Transverse colon (tissue), 4 donors: ENCODE data around the gene UBA6. TPM values are rescaled to one million over a fixed set of nuclear protein-coding genes. Genes with fewer than 3 reads are reported as not detected.

Source experiments
- DNase-seq: peaks from one replicate; pipeline ENCODE4 v3.0.0-alpha.2; 2019
- H3K27ac ChIP-seq, 4 donors: fragments of 200-600 bp; sonication (generic); 2 replicates each; pipeline ENCODE4 v1.5.1; 2016 to 2018; ENCODE audit warnings: inconsistent platforms in 4 of 4
- H3K27me3 ChIP-seq: fragments of 200-600 bp; sonication (generic); 2 replicates; pipeline ENCODE4 v1.5.1; 2017; ENCODE audit warnings: inconsistent platforms
- H3K36me3 ChIP-seq, 4 donors: fragments of 200-600 bp; sonication (generic); 2 replicates each; pipeline ENCODE4 v1.5.1; 2017 to 2019; ENCODE audit warnings: inconsistent platforms in 4 of 4
- H3K4me1 ChIP-seq, 4 donors: fragments of 200-600 bp; sonication (generic); 2 replicates each; pipeline ENCODE4 v1.5.1; 2017 to 2020; ENCODE audit warnings: inconsistent platforms in 4 of 4
- H3K4me3 ChIP-seq, 4 donors: fragments of 200-600 bp; sonication (generic); 1 replicate in 1 of 4; 2 replicates in 3 of 4; pipeline versions ENCODE4 v1.5.1 to v1.6.1; 2017 to 2019; ENCODE audit warnings: inconsistent platforms in 4 of 4
- H3K9me3 ChIP-seq, 2 donors: fragments of 200-600 bp; sonication (generic); 2 replicates each; pipeline ENCODE4 v1.5.1; 2017 to 2019; ENCODE audit warnings: inconsistent platforms in 2 of 2
- EP300 ChIP-seq: sonication (generic); formaldehyde crosslinking; IDR thresholded peaks from one replicate; pipeline ENCODE4 v1.6.1; 2017; ENCODE audit warnings: antibody characterized with exemption, low read depth
- POLR2A ChIP-seq: fragments of 450-650 bp; IDR thresholded peaks from one replicate; pipeline ENCODE4 v1.6.1; 2016; ENCODE audit warnings: antibody characterized with exemption, mild to moderate bottlenecking, moderate library complexity
- POLR2AphosphoS5 ChIP-seq, 3 donors: sonication (generic); formaldehyde crosslinking; IDR thresholded peaks; one replicate each; pipeline ENCODE4 v1.6.1; 2016; ENCODE audit warnings: antibody characterized with exemption in 3 of 3
- WGBS, 2 donors: methylation state at CpG; one replicate each; pipeline ENCODE4 v1.1.5; 2018; ENCODE audit warnings: low coverage in 1 of 2; 5-methylcytosine and 5-hydroxymethylcytosine counted together
- in situ Hi-C, 4 donors: fragments of 200-750 bp; cut with MboI; loops; one replicate each; pipeline versions ENCODE4 v1.15.0 to v1.15.1; 2017; ENCODE audit warnings: low sequenced_read_pairs in 3 of 4, low pct_ligation_motif_present in 1 of 4, low pct_unique_long_range_greater_than_20kb in 1 of 4
- intact Hi-C: fragments of 100-400 bp; cut with DNase I; formaldehyde crosslinking; loops from one replicate; pipeline ENCODE4 v1.15.1; 2023; ENCODE audit warnings: low total_unique reads
- total RNA-seq, 4 donors: library from RNA; depleted of rRNA; stranded (reverse); fragments of >200 nt; gene quantifications; one replicate each; pipeline ENCODE4 v1.1.0, GENCODE V29; 2016
- TF ChIP-seq, protein P1 (sequence below), 5 experiments: fragments of 200-600 bp in 3 of 5; fragments of 450-650 bp in 2 of 5; sonication (generic) in 3 of 5; IDR thresholded peaks; 1 replicate in 2 of 5; 2 replicates in 3 of 5; pipeline ENCODE4 v1.5.1; 2016 to 2017; ENCODE audit warnings: antibody characterized with exemption in 5 of 5, inconsistent platforms in 3 of 5, mild to moderate bottlenecking in 2 of 5, moderate library complexity in 1 of 5

Gene UBA6
- total RNA-seq, 4 donors from 2014 or later: 20.9 to 52.7 (median 48.6) TPM

DNA sequence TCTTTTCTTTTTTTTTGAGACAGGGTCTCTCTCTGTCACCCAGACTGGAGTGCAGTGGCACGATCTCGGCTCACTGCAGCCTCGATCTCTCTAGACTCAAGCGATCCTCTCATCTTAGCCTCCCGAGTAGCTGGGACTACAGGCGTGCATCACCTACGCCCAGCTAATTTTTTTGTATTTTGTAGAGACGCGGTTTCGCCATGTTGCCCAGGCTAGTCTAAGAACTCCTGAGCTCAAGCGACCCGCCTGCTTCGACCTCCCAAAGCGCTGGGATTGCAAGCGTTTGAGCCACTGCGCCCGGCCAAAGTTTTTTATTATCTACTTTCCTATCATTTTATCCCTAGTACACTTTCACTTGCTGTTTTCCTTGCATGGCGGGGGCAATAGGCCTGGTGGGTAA lies 1.4 kb downstream of the UBA6 start:
- 90 to 96% methylated on average over 9 to 18 of the region's 18 CpGs for WGBS, 2 donors
- in situ Hi-C loops: loop anchor here in 1 of 4 donors (10.0 kb wide), 1 partner anchor 155 kb away; the partner anchor contains the start of gene CENPC
- no peaks in the 10 kb centered on the region for H3K36me3 ChIP-seq

GRCh38 chr4:67697860-67698687 lies 2.9 kb downstream of the UBA6 start:
- in situ Hi-C loops (loop anchor here in 1 of 4 donors (10.0 kb wide), 1 partner anchor 153 kb away; the partner anchor contains the start of gene CENPC), intact Hi-C loops (no loop called here)
- Histone ChIP-seq H3K4me3 (no peak overlapping the region), H3K36me3 (no peaks in the 10 kb centered on the region), H3K4me1 (peaks cover 0 to 27% (median 16%) of the 10 kb centered on the region in 4 donors), H3K27ac (no peak overlapping the region), H3K9me3 (no peaks in the 10 kb centered on the region), H3K27me3 (no peaks in the 10 kb centered on the region)
- 88 to 94% methylated on average over 7 of the region's 7 CpGs for WGBS, 2 donors
- TF ChIP-seq POLR2A: no peak
- no peak for TF ChIP-seq POLR2AphosphoS5 (IDR thresholded peaks at IDR 0.05)
- TF ChIP-seq EP300: no peak
- TF ChIP-seq, protein P1, sequence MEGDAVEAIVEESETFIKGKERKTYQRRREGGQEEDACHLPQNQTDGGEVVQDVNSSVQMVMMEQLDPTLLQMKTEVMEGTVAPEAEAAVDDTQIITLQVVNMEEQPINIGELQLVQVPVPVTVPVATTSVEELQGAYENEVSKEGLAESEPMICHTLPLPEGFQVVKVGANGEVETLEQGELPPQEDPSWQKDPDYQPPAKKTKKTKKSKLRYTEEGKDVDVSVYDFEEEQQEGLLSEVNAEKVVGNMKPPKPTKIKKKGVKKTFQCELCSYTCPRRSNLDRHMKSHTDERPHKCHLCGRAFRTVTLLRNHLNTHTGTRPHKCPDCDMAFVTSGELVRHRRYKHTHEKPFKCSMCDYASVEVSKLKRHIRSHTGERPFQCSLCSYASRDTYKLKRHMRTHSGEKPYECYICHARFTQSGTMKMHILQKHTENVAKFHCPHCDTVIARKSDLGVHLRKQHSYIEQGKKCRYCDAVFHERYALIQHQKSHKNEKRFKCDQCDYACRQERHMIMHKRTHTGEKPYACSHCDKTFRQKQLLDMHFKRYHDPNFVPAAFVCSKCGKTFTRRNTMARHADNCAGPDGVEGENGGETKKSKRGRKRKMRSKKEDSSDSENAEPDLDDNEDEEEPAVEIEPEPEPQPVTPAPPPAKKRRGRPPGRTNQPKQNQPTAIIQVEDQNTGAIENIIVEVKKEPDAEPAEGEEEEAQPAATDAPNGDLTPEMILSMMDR (IDR thresholded peaks at IDR 0.05): no peak
- DNase-seq: no peak

More for the DNA sequence above, 1.4 kb downstream of the UBA6 start:
- no peak for TF ChIP-seq POLR2A
- no peak for TF ChIP-seq POLR2AphosphoS5 (IDR thresholded peaks at IDR 0.05)
- TF ChIP-seq EP300: no peak
- TF ChIP-seq, protein P1 (IDR thresholded peaks at IDR 0.05): no peak
- no peak for DNase-seq
- H3K4me1 ChIP-seq: peaks cover 0 to 27% (median 16%) of the 10 kb centered on the region in 4 donors
- H3K4me3 ChIP-seq: peak overlapping the region in 2 of 4 donors; percentile 100
- intact Hi-C loops: no loop called here
- no peaks in the 10 kb centered on the region for H3K27me3 ChIP-seq
- peak overlapping the region in 1 of 4 donors; percentile 98 for H3K27ac ChIP-seq
- no peaks in the 10 kb centered on the region for H3K9me3 ChIP-seq

- no peak for DNase-seq
- no peak overlapping the region for H3K4me3 ChIP-seq
- no peaks in the 10 kb centered on the region for H3K9me3 ChIP-seq
- WGBS, 2 donors: 95 to 96% methylated on average over 2 of the region's 2 CpGs
- peaks cover 0 to 15% (median 10%) of the 10 kb centered on the region in 4 donors for H3K4me1 ChIP-seq
- intact Hi-C loops (no loop called here), in situ Hi-C loops (loop anchor here in 1 of 4 donors (10.0 kb wide), 1 partner anchor 151 kb away; the partner anchor contains the start of gene CENPC)
- H3K27me3 ChIP-seq: no peaks in the 10 kb centered on the region
- peaks cover 0 to 12% (median 0%) of the 10 kb centered on the region in 4 donors for H3K36me3 ChIP-seq
- H3K27ac ChIP-seq: no peak overlapping the region
- TF ChIP-seq, protein P1 (IDR thresholded peaks at IDR 0.05): no peak
- TF ChIP-seq POLR2A (no peak), POLR2AphosphoS5 (IDR thresholded peaks at IDR 0.05) (no peak), EP300 (no peak)
These were observed 4.9 kb downstream of the UBA6 start for GRCh38 chr4:67696061-67696460.

DNA sequence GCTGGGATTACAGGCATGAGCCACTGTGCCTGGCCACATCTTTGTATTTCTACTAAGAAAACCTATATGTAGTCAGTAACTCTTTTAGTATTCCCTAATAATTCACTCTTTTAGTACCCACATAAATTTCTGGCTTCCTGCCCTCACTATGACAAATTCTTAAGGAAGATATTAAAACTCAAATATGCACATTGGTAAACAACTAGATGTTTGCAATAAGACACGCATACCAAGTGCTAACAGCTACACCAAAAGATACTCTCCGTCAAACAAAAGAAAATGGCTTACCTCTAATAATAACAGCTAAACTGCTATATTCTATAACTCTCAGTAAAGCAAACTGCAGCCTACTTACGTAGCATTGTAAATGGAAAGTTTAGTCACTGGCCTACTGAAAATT lies 6.3 kb downstream of the UBA6 start:
- Histone ChIP-seq H3K9me3 (no peaks in the 10 kb centered on the region), H3K4me3 (no peak overlapping the region), H3K36me3 (peaks cover 0 to 12% (median 0%) of the 10 kb centered on the region in 4 donors), H3K27me3 (no peaks in the 10 kb centered on the region), H3K4me1 (peaks cover 0 to 8% (median 3%) of the 10 kb centered on the region in 4 donors), H3K27ac (no peak overlapping the region)
- no peak for DNase-seq
- intact Hi-C loops (no loop called here), in situ Hi-C loops (loop anchor here in 1 of 4 donors (10.0 kb wide), 1 partner anchor 150 kb away; the partner anchor contains the start of gene CENPC)
- no peak for TF ChIP-seq POLR2AphosphoS5 (IDR thresholded peaks at IDR 0.05)
- TF ChIP-seq, protein P1 (IDR thresholded peaks at IDR 0.05): no peak
- TF ChIP-seq POLR2A: no peak
- no peak for TF ChIP-seq EP300
- 94 to 97% methylated on average over 3 of the region's 3 CpGs for WGBS, 2 donors
